Activated CD4-positive, alpha-beta T cell treated with anti-CD3 and anti-CD28 coated beads, Interleukin-10, Interleukin-2, amounts not matched to agents 100 ng/mL and 50 ng/mL, durations not matched to agents 16 hours and 8 hours (primary cell): ENCODE data around the gene SMG6.
"Not testable (repeated sequence)": the region's sequence is repeated elsewhere in the genome, so short reads cannot be mapped to it uniquely, and the experiment has no call there.

Experiments
- DNase-seq: peaks from one replicate; pipeline ENCODE4 v3.0.0-alpha.2; 2020

Gene SMG6

DNA sequence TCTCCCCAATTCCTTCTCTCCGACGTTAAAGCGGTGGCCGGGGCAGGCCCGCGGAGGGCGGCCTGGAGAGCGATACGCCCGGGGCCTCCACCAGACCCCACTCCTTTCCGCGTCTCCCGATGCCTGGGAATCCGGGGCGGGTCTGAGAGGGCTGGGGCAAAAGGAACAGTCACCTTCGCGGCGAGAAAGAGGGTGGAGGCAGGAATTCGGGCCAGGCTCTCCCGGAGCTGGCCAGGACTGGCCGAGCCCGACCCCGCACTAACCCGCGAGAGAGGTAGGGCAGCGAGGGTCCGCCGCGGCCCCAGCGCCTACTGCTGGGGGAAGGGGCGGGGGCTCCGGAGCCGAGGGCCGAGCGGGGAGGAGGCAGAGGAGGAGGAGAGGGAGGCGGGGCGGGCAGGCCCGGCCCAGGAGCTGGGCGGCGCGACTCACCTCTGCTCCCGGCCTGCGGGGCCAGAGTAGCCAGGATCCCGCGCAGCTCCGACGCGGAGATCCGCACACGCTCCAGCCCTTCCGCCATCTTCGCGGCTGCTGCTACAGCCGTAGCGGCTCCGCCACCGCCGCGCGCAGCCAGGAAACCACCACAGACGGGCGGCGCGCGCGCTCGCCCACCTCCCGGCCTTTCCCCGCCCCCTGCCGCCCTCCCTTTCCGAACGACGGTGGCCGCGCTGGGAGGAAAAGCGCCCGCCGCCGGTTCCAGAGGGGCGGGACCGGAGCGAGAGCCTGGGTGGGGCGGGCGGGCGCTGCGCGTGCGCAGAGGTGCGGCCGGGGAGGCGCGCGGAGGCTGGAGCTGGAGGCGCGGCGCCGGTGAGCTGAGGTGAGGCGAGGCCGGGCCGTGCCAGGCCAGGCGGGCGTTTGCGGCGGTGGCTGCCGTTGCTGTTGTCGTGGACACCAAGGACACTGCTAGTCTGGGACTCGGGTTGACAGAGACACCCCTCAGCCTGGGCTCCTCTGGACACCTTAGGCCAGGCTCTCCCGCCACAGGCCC is at the start of gene SMG6, which contains the start of gene SRR:
Gene SMG6 (minus strand): TSS at position 582 of the 985 bp plus-strand sequence. CDS start 65 bp downstream, at position 517.
Gene SRR (plus strand): TSS at position 747 of the 985 bp plus-strand sequence. CDS start 11,611 bp downstream, outside the sequence.
- DNase-seq, result peak; percentile 95

DNA sequence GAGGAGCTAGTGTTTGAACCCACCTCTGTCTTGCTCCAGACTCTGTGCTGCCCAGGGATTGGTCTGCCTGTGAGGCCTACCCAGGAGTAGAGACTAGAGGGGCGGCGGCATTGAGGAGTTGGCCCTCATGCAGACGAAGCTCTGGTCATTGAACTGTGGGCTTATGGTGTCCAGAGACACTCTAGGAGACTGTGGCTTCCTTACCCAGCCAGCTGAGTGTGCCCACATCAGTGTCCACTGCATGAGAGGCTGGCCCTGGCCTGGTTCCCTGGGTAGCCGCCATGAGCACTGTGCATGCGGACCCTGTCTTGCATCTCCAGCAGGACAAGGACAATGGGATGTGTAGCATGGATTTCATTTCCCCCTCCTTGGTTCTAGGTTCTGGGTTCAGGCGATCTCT is 47.7 kb upstream of the SMG6 start:
- no peak for DNase-seq

DNA sequence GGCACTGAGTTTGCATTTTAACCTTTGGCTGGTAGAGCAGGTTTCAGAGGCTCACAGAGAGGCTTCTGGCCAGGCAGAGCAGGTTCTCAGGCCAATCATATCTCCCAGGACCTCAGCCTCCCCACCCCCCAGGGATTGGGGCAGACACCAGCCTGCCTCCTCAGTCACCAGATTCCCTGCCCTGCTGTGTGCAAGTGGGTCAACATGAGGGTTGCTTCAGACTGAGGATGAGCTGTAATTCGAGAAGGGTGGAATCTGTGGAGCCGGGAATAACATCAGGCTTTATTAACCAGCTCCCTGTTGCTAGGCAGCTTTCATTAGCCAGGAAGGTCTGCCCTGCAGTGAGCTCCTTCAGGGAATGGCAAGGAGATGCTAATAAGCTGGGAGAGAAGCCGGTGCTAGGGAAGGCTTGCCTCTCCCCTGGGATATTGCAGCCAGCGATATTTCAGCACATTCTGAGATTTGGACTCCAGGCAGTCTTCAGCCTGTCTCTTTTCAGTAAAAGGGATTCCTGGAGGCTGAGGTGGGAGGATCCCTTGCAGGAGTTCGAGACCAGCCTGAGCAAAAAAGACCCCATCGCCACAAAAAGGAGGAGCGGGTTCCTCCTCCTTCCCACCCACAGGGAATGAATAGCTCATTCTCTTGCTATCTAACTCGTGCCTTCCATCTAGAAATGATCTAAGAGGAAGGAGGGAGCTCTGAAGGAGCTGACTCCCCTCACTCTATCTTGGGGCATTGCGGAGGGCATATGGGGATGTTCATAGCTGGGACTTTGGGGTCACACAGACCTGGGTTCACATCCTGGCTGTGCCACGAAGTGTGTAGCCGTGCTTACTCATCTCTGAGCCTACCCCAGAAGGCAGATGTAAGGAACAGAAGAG is 44.5 kb upstream of the SMG6 start:
- no peak for DNase-seq

DNA sequence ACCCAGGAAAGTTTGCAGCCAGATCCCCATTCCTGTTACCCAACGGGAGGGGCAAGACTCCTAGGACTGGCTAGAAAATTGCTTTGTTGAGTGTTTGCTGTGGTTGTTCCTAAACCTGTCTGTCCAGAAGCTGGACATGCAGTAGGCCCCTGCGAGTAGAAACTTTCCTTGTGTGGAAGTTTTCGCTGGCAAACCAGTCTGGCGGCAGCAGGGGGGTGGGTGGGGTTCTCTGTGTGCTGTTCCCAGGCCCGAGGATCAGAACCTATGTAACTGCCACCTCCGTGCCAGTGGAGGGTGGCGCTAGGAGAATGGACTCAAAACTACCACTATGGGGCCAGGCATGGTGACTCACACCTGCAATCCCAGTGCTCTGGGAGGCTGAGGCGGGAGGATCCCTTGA is 42.9 kb upstream of the SMG6 start:
- no peak for DNase-seq

DNA sequence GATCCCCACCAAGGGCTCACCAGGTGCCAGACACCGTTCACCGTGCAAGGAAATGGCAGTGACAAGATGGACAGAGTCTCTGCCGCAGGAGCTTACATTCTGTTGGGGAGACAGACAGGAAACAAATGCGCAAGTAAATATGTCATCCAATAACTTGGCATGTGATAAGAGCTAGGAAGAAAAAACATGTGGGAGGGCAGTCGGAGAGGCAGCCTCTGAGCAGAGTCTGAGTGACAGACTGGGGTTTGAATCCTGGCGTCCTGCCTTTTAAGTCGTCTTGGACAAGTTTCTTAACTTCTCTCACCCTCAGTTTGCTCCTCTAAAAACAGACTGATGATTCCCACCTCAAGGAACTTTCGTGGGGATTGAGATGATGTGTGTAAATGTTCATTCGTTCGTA is 40.9 kb upstream of the SMG6 start:
- DNase-seq, result no peak

DNA sequence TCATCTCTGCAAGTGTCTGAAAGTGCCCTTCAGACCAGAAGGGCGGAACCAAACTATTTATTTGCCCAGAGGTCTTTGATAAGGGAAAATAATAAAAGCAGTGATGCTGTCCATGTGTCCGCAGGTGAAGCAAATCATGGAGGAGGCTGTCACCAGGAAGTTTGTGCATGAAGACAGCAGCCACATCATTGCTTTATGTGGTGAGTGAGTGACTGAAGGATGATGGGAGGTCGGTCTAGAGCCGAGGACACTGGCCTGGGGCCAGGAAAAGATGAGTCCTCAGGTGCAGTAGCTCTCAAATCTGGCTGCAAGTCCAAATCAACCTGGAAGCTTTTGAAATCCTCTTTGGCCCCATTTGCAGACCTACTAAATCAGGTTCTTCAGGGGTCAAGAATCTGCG is 39.8 kb upstream of the SMG6 start:
- no peak for DNase-seq

DNA sequence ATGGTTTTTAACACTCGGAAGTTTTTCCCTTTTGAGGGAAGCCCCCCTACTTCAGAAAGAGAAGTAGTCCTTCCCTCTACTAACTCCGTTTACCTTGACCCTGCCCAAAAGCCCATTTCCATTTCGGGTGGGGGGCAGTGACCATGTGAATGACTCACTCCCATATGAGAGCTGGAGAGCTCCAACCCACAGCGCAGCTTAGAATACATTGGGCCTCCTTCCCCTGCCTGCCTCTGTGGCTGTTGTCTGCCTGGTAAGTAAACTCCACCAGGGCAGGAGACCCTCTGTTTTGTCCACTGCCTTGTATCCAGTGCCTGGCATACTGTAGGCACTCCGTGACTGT is 34.7 kb upstream of the SMG6 start:
- DNase-seq, result no peak

DNA sequence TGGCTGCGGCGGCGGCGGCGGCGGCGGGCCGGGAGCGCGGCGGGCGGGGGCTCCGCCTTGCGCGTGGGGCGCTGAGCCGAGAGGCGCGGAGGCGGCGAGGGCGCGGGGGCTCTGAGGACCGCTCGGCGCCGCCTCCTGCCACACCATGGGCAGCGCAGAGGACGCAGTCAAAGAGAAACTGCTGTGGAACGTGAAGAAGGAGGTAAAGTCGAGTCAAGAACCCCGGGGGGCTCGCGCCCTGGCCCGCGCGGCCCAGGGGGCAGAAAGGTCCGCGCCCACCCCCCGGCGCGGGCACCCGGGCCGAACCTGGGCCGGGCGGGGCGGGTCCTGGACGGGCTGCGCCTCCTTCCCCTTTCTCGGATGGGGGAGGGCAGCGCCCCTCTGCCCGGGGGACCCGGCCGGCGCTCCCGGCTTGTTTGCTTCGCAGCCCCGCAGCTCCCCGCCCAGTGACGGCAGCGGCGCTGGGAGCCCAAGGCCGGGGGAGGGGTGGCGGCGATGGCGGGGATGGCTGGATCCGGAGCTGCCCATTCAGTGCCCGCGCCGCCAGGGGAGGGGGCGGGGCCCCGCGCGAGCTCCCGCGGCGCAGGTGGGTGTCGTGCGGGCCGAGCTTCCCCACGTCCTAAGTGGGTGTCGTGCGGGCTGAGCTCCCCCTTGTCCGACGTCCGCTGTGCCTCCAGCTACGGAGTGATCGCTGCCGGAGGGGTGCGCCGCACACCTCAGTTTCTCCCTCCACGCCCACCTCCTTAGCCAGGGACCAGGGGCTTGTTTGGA is 34.1 kb upstream of the SMG6 start:
- peak; percentile 60 for DNase-seq

DNA sequence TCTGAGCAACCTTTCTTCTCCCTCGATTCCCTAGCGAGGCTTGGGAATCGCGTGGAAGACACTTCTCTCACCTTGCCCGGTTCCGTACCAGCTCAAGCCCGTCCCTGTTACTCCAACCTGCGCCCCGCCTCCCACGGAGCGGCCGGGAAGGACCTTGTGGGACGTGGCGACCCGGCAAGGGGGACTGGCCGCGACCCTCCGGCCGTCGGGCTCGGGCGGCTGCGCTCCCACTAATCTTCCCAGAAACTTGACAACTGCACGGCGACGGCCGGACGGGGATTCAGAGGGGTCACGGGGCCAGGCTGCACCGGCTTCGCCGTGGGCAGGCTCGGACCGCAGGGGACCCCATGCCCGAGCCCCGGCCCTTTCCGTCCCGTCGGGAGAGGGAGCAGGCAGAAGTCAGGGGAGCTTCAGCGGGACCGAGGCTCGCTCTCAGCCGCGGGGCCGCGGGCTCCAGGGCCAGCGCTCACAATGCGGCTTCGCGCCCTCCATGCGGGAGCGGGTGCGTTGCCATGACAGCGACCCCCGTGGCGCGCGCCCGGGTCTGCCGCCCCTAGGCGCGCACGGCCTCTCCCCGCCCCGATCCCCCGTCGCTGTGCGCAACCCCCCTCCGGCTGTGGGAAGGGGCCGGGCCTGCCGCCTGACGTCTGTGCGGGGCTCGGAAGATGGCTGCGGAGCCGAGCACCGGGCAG is 33.4 kb upstream of the SMG6 start, which contains the start of gene SGSM2:
Gene SGSM2 (plus strand): TSS at position 650 of the 692 bp plus-strand sequence. CDS start 188 bp downstream, outside the sequence.
- peak; percentile 70 for DNase-seq

DNA sequence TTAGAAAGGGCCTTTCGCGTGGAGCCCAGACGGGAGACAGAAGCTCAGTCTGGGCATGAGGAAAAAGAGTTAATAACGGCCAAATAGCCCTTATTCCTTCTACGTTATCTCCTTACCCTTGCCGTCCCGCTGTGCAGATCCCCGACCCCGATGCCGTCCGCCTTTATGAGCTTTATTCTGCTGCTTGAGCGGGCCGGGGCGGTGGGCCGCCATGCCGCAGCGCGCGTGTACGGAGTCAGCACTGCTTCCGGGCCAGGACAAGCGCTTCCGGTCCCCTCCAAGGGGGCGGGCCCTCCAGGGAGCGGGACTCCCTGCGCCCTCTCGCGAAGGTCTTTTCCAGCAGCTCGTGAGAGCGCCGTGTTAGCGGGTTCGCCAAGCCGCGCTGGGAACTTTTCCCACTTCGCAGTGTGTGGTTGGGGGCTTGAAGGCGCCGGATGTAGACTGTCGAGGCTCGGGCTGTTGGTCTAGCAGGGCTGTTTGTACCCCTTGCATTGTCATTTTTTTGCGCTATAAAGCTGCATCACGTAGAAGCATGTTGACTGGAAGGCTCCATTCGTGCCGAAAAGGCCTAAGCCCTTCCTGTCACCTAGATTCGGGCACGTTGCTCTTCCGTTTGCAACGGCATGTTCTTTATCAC is 32.7 kb upstream of the SMG6 start, which contains the start of gene TSR1:
Gene TSR1 (minus strand): TSS at position 243 of the 637 bp plus-strand sequence. CDS start 30 bp downstream, at position 213.
- peak; percentile 95 for DNase-seq

DNA sequence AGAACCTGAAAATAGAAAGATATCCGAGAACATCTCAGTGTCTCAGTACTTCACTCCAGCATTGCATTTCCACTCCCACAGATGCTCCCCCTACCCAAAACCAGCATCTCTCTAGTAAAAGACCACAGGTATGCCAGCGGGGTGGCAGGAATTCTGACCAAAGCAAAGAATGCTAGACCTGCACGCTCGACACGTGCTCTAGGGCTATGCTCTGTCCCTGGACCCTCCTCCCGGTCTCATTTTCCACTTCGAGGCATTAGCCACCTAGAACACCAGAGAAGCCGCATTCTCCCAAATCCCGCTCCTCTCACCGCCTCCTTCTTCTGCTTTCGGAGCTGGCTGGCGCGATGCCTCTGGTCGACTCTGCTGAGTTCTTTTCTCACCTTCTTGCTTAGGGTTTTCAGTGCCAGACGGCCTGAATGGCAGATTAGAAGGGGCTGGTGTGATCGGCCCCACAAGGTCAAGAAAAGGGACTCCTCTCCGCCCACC is 32.2 kb upstream of the SMG6 start:
- no peak for DNase-seq

DNA sequence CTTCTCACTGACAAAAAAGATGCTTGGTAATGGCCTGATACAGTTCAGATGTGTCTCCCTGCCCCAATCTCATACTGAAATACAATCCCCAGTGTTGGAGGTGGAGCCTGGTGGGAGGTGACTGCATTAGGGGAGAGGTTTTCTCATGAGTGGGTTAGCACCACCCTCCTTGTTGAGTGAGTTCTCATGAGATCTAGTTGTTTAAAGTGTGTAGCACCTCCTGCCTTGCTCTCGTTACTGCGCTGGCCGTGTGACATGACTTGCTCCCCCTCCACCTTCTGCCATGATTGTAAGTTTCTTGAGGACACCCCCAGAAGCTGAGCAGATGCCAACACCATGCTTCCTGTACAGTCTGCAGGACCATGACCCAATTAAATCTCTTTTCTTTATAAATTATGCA is 27.7 kb upstream of the SMG6 start:
- DNase-seq, result no peak

DNA sequence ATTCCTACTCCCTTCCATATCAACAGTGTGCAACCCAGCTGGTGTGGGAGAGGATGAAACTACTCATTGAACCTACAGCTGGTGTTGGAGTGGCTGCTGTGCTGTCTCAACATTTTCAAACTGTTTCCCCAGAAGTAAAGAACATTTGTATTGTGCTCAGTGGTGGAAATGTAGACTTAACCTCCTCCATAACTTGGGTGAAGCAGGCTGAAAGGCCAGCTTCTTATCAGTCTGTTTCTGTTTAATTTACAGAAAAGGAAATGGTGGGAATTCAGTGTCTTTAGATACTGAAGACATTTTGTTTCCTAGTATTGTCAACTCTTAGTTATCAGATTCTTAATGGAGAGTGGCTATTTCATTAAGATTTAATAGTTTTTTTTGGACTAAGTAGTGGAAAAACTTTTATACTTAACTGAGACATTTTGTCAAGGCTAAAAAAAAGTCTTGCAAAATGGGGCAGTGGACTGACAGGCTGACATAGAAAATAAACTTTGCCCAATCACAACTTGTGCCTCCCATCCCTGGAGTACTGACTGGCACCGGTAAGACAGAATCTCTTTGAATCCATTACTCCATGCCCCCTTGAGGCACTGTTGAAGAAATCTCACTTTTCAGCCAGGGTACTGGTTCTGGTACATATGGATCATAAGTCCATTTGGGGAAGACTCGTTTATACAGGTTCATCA is 20.2 kb upstream of the SMG6 start:
- no peak for DNase-seq

DNA sequence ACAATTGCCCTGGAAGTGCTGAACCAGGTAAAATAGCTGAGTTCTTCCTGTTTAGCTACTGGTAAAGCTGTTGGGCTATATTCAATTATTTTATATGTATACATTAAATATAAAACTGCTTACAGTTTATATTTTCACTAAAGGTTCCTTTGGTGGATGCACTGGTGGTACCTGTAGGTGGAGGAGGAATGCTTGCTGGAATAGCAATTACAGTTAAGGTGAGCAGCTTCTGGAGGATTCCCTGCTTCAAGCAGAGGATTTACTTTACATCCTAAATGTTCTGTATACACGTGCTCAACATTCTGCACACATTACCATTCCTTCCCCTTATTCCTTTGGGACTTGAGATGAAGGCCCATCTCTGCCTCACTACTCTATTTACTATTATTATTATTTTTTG is 17.8 kb upstream of the SMG6 start:
- no peak for DNase-seq

DNA sequence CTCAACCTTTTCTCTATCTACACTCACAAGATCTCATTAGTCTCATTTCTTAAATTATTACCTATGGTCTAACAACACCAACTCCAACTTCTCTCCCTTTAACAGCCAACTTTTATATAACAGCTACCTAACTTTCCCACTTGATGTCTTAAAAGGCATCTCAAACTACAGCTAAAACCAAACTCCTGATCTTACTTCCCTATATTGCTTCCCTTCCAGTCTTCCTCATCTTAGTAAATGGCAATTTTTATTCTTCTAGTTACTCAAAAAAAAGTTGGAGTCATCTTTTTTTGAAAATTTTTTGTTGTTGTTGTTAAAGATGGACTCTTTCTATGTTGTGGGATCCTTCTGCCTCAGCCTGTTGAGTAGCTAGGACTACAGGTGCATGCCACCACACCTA is 15.5 kb upstream of the SMG6 start:
- no peak for DNase-seq

DNA sequence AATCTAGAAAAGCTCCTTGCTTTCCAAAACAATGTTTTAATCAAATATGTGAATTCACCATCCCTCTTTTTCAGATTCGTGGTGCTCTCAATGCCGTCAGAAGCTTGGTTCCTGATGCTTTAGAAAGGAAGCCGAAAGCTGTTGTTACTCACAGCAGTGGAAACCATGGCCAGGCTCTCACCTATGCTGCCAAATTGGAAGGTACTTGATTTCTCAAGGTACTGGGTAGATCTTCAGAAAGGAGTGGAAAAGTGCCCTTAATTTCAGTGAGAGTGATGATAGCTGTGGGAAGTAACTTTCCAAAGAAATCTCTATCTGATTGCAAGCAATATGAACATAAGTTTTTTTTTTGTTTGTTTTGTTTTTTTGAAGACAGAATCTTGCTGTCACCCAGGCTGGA is 14.2 kb upstream of the SMG6 start:
- DNase-seq, result no peak

DNA sequence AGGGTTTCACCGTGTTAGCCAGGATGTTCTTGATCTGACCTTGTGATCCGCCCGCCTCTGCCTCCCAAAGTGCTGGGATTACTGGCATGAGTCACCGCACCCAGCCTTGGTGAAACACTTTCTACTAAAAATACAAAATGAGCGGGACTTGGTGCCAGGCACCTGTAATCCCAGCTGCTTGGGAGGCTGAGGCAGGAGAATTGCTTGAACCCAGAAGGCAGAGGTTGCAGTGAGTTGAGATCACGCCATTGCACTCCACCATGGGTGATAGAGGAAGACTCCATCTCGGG is 13.3 kb upstream of the SMG6 start:
- not testable (repeated sequence) for DNase-seq

DNA sequence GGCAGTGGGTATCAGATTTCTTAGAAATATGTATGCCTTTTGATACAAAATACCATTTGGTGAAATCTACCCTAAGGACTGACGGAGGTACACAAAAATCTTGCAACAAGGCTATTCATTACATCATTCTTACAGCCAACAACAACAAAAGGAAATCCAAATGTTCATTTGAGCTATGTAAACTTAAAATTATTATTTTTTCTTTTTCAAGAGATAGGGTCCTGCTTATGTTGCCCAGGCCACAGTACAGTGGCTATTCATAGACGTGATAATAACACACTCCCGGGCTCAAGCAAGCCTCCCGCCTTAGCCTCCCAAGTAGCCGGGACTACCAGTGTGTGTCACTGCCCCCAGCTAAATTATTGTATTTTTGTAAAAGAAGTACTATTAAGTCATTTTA is 9.2 kb upstream of the SMG6 start:
- DNase-seq, result no peak

DNA sequence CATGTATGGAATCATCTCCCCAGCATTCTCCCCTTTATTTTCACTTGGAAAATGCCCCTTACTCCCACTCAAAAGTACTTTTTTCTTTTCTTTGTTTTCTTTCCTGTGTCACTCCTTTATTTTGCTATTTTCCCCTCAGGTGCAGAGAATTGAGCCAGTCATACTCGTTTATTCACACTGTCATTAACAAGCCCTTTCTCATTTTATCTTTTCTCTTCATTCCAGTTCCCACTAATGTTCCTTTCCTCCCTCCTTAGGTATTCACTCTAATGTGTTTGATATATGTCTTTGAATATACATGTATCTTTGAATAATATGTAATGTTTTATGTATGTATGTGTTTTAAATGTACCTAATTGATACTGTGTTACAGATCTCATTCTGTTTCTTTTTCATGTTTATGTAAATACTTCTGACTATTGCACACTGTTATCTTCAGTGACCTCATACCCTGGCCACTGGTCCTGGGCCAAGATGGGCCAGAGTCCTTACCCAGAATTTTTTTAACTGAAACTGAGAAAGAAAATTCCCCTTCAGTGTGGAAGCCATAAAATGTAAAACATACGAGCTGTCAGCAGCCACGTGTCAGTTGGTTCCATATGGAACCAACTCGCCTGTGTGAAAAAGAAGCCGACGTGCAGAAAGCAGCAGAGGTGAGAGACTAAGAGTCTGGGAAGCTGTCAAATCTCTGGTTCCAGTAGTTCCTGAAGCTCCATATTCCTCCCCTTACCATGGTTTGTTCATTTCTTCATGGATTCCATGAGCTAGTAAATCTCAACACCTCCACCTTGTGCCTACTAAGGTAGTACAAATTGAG is 6.0 kb upstream of the SMG6 start:
- no peak for DNase-seq

DNA sequence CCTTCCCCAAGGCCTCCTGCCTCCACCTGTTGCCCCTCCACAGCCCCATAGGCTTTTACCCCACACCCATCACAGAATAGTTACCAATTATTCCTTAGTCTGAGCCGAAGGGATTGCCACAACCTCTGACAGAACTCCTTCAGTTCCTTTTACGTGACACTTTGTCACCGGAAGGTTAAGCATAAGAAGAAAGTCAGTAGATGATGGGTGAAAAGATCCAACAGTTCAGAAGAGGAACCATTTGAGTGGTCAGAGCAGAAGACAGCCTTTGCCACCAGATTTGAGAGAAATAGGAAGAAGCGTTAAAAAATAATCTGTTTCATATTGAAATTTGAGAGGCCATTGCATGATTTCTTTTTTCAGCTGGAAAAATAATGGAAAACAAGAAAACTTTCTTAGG is 1.3 kb upstream of the SMG6 start:
- no peak for DNase-seq
